Gastroesophageal sphincter (tissue), 3 donors: ENCODE measurements around the gene MYO1G.
A peak's percentile ranks its signal among the peaks of the same experiment; 100 is the strongest.

ENCODE experiments used
- POLR2A ChIP-seq, 2 donors: fragments of 450-650 bp; IDR thresholded peaks; one replicate each; pipeline ENCODE4 v1.6.1; 2017; ENCODE audit warnings: antibody characterized with exemption in 2 of 2, mild to moderate bottlenecking in 2 of 2, moderate library complexity in 1 of 2
- POLR2AphosphoS5 ChIP-seq: sonication (generic); formaldehyde crosslinking; IDR thresholded peaks from one replicate; pipeline ENCODE4 v1.6.1; 2017; ENCODE audit warnings: antibody characterized with exemption
- TF ChIP-seq, protein P1 (sequence below), 4 experiments: fragments of 200-600 bp in 2 of 4; fragments of 450-650 bp in 2 of 4; sonication (generic) in 1 of 4; IDR thresholded peaks; one replicate each; pipeline ENCODE4 v1.5.1; 2017 to 2019; ENCODE audit warnings: antibody characterized with exemption in 4 of 4, mild to moderate bottlenecking in 2 of 4, moderate library complexity in 2 of 4

DNA sequence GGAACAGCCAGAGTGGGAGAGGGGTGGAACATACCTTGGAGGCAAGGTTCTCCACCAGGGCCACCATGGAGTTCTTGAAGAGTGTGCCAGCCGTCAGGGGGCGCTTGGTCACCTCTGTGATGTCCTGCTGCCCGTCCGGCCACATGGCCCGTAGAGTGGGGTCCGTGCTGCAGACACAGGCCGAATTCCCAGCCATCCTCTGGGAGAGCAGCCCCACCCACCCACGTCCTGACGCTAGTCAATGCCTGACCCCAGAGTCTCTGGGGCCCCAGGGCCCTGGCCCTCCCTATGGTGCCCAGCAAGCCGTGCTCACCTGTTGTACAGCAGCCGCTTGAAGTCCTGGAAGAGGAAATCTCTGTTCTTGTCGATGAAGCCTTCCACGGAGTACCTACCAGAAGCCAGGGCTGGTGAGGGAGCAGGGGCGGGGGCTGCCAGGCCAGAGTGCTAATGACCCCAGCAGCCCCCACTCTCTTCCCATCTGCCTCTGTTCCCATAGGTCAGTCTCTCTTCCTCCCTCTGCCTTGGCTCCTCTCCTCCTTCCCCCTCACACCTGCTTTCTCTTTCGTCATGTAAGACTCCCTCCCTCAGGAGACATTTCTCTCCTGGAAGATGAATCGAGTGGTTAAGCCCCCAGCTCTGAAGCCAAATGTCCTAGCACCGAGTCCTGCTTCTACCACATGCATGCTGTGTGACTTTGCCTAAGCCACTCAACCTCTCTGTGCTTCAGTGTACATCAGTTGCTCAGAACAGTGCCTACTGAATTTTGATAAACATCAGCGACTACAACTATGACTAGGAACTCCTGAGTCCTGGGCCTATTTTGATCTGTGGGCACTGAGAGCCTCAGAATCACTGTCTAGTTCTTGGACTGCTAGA lies 11.0 kb downstream of the MYO1G start:
- no peak for TF ChIP-seq POLR2AphosphoS5
- TF ChIP-seq, protein P1, sequence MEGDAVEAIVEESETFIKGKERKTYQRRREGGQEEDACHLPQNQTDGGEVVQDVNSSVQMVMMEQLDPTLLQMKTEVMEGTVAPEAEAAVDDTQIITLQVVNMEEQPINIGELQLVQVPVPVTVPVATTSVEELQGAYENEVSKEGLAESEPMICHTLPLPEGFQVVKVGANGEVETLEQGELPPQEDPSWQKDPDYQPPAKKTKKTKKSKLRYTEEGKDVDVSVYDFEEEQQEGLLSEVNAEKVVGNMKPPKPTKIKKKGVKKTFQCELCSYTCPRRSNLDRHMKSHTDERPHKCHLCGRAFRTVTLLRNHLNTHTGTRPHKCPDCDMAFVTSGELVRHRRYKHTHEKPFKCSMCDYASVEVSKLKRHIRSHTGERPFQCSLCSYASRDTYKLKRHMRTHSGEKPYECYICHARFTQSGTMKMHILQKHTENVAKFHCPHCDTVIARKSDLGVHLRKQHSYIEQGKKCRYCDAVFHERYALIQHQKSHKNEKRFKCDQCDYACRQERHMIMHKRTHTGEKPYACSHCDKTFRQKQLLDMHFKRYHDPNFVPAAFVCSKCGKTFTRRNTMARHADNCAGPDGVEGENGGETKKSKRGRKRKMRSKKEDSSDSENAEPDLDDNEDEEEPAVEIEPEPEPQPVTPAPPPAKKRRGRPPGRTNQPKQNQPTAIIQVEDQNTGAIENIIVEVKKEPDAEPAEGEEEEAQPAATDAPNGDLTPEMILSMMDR (IDR thresholded peaks at IDR 0.05), result peak in 1 of 4 experiments; percentile 22
- no peak for TF ChIP-seq POLR2A (IDR thresholded peaks at IDR 0.05)
